Transverse colon (tissue), 3 donors: ENCODE results near the gene ADAM12.

Experiments
- EP300 ChIP-seq: sonication (generic); formaldehyde crosslinking; IDR thresholded peaks from one replicate; pipeline ENCODE4 v1.6.1; 2017; ENCODE audit warnings: antibody characterized with exemption, low read depth
- POLR2A ChIP-seq: fragments of 450-650 bp; IDR thresholded peaks from one replicate; pipeline ENCODE4 v1.6.1; 2016; ENCODE audit warnings: antibody characterized with exemption, mild to moderate bottlenecking, moderate library complexity
- TF ChIP-seq, protein P1 (sequence below), 5 experiments: fragments of 200-600 bp in 3 of 5; fragments of 450-650 bp in 2 of 5; sonication (generic) in 3 of 5; IDR thresholded peaks; 1 replicate in 2 of 5; 2 replicates in 3 of 5; pipeline ENCODE4 v1.5.1; 2016 to 2017; ENCODE audit warnings: antibody characterized with exemption in 5 of 5, inconsistent platforms in 3 of 5, mild to moderate bottlenecking in 2 of 5, moderate library complexity in 1 of 5

DNA sequence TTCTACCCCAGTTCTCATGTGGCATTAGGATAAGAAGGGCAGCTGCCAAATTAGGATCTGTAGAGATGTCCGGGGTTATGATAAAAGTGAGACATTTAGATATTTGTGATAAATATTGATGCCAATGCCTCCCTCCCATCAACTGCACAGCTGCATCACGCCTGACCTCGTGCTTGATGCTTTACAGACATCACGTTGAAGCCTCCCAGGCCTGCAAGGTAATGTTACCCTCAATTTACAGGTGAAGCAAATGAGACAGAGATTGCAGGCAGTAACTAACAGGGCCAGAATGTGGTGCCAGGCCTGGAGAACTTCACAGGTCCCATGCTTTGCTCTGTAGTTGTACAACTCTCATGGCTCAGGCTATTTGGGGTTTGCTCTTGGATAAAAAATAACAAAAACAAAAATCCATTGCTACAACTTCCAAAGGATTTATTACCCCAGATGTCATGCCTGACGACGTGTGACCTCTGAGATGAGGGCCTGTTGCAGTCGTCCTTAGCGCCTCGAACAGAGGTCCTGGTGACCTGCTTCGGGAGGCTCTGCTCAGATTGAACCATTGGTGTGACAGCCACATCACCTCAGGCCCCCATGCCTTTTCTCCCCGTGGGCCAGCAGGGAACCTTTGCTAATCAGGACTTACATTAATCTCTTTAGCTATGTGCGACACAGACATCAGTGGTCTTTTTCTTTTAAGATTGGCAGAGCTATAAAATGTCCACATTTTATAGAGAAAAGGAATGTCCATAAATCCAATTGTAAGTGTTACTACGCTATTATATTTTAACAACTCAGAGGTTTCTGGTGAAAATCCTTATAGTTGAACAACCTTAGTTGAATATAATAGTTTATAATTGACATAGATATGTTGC is 169.3 kb downstream of the ADAM12 start:
- TF ChIP-seq, protein P1, sequence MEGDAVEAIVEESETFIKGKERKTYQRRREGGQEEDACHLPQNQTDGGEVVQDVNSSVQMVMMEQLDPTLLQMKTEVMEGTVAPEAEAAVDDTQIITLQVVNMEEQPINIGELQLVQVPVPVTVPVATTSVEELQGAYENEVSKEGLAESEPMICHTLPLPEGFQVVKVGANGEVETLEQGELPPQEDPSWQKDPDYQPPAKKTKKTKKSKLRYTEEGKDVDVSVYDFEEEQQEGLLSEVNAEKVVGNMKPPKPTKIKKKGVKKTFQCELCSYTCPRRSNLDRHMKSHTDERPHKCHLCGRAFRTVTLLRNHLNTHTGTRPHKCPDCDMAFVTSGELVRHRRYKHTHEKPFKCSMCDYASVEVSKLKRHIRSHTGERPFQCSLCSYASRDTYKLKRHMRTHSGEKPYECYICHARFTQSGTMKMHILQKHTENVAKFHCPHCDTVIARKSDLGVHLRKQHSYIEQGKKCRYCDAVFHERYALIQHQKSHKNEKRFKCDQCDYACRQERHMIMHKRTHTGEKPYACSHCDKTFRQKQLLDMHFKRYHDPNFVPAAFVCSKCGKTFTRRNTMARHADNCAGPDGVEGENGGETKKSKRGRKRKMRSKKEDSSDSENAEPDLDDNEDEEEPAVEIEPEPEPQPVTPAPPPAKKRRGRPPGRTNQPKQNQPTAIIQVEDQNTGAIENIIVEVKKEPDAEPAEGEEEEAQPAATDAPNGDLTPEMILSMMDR (IDR thresholded peaks at IDR 0.05), result no peak
- no peak for TF ChIP-seq POLR2A
- no peak for TF ChIP-seq EP300
